GM03348 (cell line): ENCODE measurements around the gene INSYN1.

Experiments
- DNase-seq: peaks from one replicate; pipeline ENCODE4 v3.0.0; 2012; ENCODE audit warnings: low spot score

The INSYN1 gene

DNA sequence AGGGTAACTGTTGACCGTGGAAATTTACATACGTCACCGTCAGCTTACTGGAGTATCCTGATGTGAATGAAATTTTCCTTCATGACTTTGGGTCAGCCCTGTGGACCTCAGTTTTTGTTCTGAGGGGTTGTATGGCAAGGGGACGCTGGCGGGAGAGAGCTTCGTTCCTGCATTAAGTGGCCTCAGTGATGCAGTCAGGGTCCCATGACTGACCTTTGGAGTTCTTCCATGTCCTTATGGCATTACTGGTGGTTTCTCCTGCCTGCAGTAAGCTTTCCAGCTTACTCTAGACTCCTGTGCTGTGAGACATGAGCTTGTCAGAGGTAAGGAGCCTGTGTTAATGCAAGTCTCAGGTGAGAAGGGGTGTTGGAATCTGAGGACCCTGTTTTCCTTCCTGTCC, 67.2 kb downstream of the INSYN1 start:
- no peak for DNase-seq
